Cardiac fibroblast (primary cell): ENCODE data around the gene DDC.

Experiments used
- DNase-seq, 2 donors: peaks; one replicate each; pipeline versions ENCODE4 v3.0.0 to v3.0.0-alpha.2; 2010; ENCODE audit warnings: low read depth in 2 of 2
- H3K4me3 ChIP-seq, 2 donors: replicated peaks in 1 of 2; 1 replicate in 1 of 2; 2 replicates in 1 of 2; pipeline ENCODE4 v1.5.1; 2011; ENCODE audit warnings: low read depth in 2 of 2, low read length in 2 of 2, mild to moderate bottlenecking in 2 of 2, moderate library complexity in 1 of 2
- CTCF ChIP-seq: IDR thresholded peaks from one replicate; pipeline ENCODE4 v1.5.1; 2011; ENCODE audit warnings: low read depth, mild to moderate bottlenecking, low read length, inconsistent platforms

Gene DDC

GRCh38 chr7:50431316-50431715 lies 133.9 kb downstream of the DDC start:
- no peak for DNase-seq
- TF ChIP-seq CTCF, result no peak
- no peak overlapping the region for H3K4me3 ChIP-seq

GRCh38 chr7:50428911-50429310 lies 136.3 kb downstream of the DDC start:
- TF ChIP-seq CTCF, result no peak
- no peak for DNase-seq
- H3K4me3 ChIP-seq, result no peak overlapping the region

- no peak overlapping the region for H3K4me3 ChIP-seq
- no peak for TF ChIP-seq CTCF
- no peak for DNase-seq
These were observed 137.7 kb downstream of the DDC start for GRCh38 chr7:50427518-50427917.

- TF ChIP-seq CTCF, result no peak
- DNase-seq, result no peak
- H3K4me3 ChIP-seq, result no peak overlapping the region
These were observed 138.7 kb downstream of the DDC start for GRCh38 chr7:50426280-50427045.

GRCh38 chr7:50425318-50425717 lies 139.9 kb downstream of the DDC start:
- TF ChIP-seq CTCF, result no peak
- no peak overlapping the region for H3K4me3 ChIP-seq
- no peak for DNase-seq

GRCh38 chr7:50423860-50424259 lies 141.3 kb downstream of the DDC start:
- no peak for TF ChIP-seq CTCF
- no peak for DNase-seq
- H3K4me3 ChIP-seq, result no peak overlapping the region

- DNase-seq, result no peak
- no peak for TF ChIP-seq CTCF
- no peak overlapping the region for H3K4me3 ChIP-seq
These were observed 142.3 kb downstream of the DDC start for GRCh38 chr7:50422858-50423257.
